ENCODE results near the gene UMAD1.

GRCh38 chr7:7766671-7767070 is 126.1 kb downstream of the UMAD1 start:
- TF ChIP-seq CTCF (IDR thresholded peaks at IDR 0.05; ENCODE audit: low read length): no peak
- no peak for TF ChIP-seq EZH2phosphoT487 (IDR thresholded peaks at IDR 0.05; ENCODE audit: low read length)
- no peak for TF ChIP-seq EZH2 (optimal IDR thresholded peaks at IDR 0.05; ENCODE audit: low read depth, low read length)

Data from MM.1S (cell line).